GM06990 (cell line): ENCODE results near the gene ERN1.
"Not testable (repeated sequence)": the region's sequence is repeated elsewhere in the genome, so short reads cannot be mapped to it uniquely, and the experiment has no call there.

Experiments
- DNase-seq: peaks from one replicate; pipeline ENCODE4 v3.0.0-alpha.2; 2011; ENCODE audit not compliant: insufficient read length; ENCODE audit errors: extremely low read depth
- H3K27me3 ChIP-seq: replicated peaks from 2 replicates; pipeline ENCODE4 v1.6.0; 2011; ENCODE audit warnings: low read length; ENCODE audit not compliant: control insufficient read depth, insufficient read depth
- H3K36me3 ChIP-seq: 2 replicates; pipeline ENCODE4 v1.5.1; 2011; ENCODE audit warnings: low read length; ENCODE audit not compliant: control insufficient read depth, insufficient read depth
- H3K4me3 ChIP-seq: replicated peaks from 2 replicates; pipeline ENCODE4 v1.5.1; 2011; ENCODE audit warnings: low read depth, mild to moderate bottlenecking, control low read depth, low read length
- CTCF ChIP-seq: IDR thresholded peaks from 2 replicates; pipeline ENCODE4 v1.5.1; 2011; ENCODE audit warnings: low read length, control low read depth, mild to moderate bottlenecking, inconsistent platforms; ENCODE audit not compliant: insufficient read depth, poor library complexity, severe bottlenecking

The ERN1 gene

GRCh38 chr17:64020056-64020766 is 109.7 kb downstream of the ERN1 start, which contains the start of gene ICAM2:
Gene ICAM2 (minus strand): TSS chr17:64020633. CDS start chr17:64006691, 13,942 bp downstream.
- DNase-seq: peak; percentile 85
- Histone ChIP-seq H3K27me3 (no peaks in the 10 kb centered on the region), H3K36me3 (no peaks in the 10 kb centered on the region), H3K4me3 (peak within 1 kb of the TSS; percentile 76)
- no peak for TF ChIP-seq CTCF

- not testable (repeated sequence) for H3K36me3 ChIP-seq, DNase-seq, H3K27me3 ChIP-seq
- H3K4me3 ChIP-seq: peak overlapping the region; percentile 76
These were observed 110.4 kb downstream of the ERN1 start for GRCh38 chr17:64019551-64019961.

GRCh38 chr17:64017381-64017980 is 112.5 kb downstream of the ERN1 start:
- no peak overlapping the region for H3K4me3 ChIP-seq
- no peaks in the 10 kb centered on the region for H3K36me3 ChIP-seq
- DNase-seq: no peak
- H3K27me3 ChIP-seq: no peaks in the 10 kb centered on the region
- TF ChIP-seq CTCF: peak; percentile 25

GRCh38 chr17:64016974-64017373 is 113.0 kb downstream of the ERN1 start:
- no peak for TF ChIP-seq CTCF
- peak overlapping the region; percentile 31 for H3K4me3 ChIP-seq
- H3K27me3 ChIP-seq: no peaks in the 10 kb centered on the region
- DNase-seq: no peak
- no peaks in the 10 kb centered on the region for H3K36me3 ChIP-seq

GRCh38 chr17:64016231-64016784 is 113.6 kb downstream of the ERN1 start:
- DNase-seq: no peak
- Histone ChIP-seq H3K4me3 (peak overlapping the region; percentile 41), H3K36me3 (no peaks in the 10 kb centered on the region), H3K27me3 (no peaks in the 10 kb centered on the region)
- peak; percentile 36 for TF ChIP-seq CTCF

GRCh38 chr17:64015447-64015846 is 114.5 kb downstream of the ERN1 start:
- TF ChIP-seq CTCF: no peak
- DNase-seq: no peak
- Histone ChIP-seq H3K4me3 (no peak overlapping the region; the same call in 1 of the 2 replicates), H3K27me3 (no peaks in the 10 kb centered on the region), H3K36me3 (no peaks in the 10 kb centered on the region)
